HEK293 (cell line): ENCODE measurements around the gene SOX5.

Experiments
- CTCF ChIA-PET: fragments of 350-600 bp; formaldehyde crosslinking; extraction: SDS; loops from one replicate; lab custom pipeline; 2021; ENCODE audit warnings: antibody characterized with exemption; lab: Yijun Ruan, JAX
- POLR2A ChIA-PET: fragments of 300-600 bp; formaldehyde crosslinking; extraction: SDS; loops from one replicate; lab custom pipeline; 2020; ENCODE audit warnings: antibody characterized with exemption, inconsistent platforms; lab: Yijun Ruan, JAX
- H3K27ac ChIP-seq: fragments of 200-500 bp; sonication (Bioruptor generic); 2 replicates; pipeline ENCODE4 v1.5.1; 2014; ENCODE audit warnings: low read depth, low read length, control low read depth, inconsistent platforms; ENCODE audit errors: extremely low read depth
- H3K36me3 ChIP-seq, 2 experiments: fragments of 200-500 bp in 1 of 2; sonication (Bioruptor generic) in 1 of 2; 1 replicate in 1 of 2; 2 replicates in 1 of 2; pipeline ENCODE4 v1.5.1; 2014 to 2017; ENCODE audit warnings: inconsistent platforms in 2 of 2, low read length in 2 of 2; ENCODE audit not compliant: control insufficient read depth in 2 of 2, insufficient read depth in 1 of 2
- H3K4me1 ChIP-seq: fragments of 200-500 bp; sonication (Bioruptor generic); 2 replicates; pipeline ENCODE4 v1.5.1; 2014; ENCODE audit warnings: mild to moderate bottlenecking, low read length, inconsistent platforms; ENCODE audit not compliant: control insufficient read depth, insufficient read depth
- H3K4me3 ChIP-seq: 2 replicates; pipeline ENCODE4 v1.5.1; 2011; ENCODE audit warnings: low read depth, mild to moderate bottlenecking, control low read depth, low read length, moderate library complexity
- H3K9me3 ChIP-seq: fragments of 200-500 bp; sonication (Bioruptor generic); 2 replicates; pipeline ENCODE4 v1.5.1; 2014; ENCODE audit warnings: low read depth, low read length, inconsistent platforms; ENCODE audit not compliant: control insufficient read depth, insufficient read depth
- BCL11A ChIP-seq: fragments of 450-650 bp; formaldehyde crosslinking; IDR thresholded peaks from 2 replicates; pipeline ENCODE4 v1.5.1; 2016; ENCODE audit warnings: low read depth, missing biosample characterization, missing genetic modification characterization
- GLIS2 ChIP-seq: fragments of 450-650 bp; formaldehyde crosslinking; IDR thresholded peaks from 2 replicates; pipeline ENCODE4 v1.5.1; 2016; ENCODE audit warnings: missing biosample characterization, missing genetic modification characterization
- KLF16 ChIP-seq: fragments of 450-650 bp; formaldehyde crosslinking; IDR thresholded peaks from 2 replicates; pipeline ENCODE4 v1.5.1; 2017; ENCODE audit warnings: missing biosample characterization, missing genetic modification characterization
- KLF7 ChIP-seq: fragments of 450-650 bp; formaldehyde crosslinking; IDR thresholded peaks from 2 replicates; pipeline ENCODE4 v1.5.1; 2016; ENCODE audit warnings: missing biosample characterization, missing genetic modification characterization, borderline replicate concordance
- OSR2 ChIP-seq: fragments of 450-650 bp; formaldehyde crosslinking; IDR thresholded peaks from 2 replicates; pipeline ENCODE4 v1.5.1; 2016; ENCODE audit warnings: missing biosample characterization, missing genetic modification characterization
- PRDM1 ChIP-seq: fragments of 450-650 bp; formaldehyde crosslinking; IDR thresholded peaks from 2 replicates; pipeline ENCODE4; 2016; ENCODE audit warnings: missing biosample characterization, missing genetic modification characterization
- PRDM10 ChIP-seq: fragments of 450-650 bp; formaldehyde crosslinking; IDR thresholded peaks from 2 replicates; pipeline ENCODE4 v1.5.1; 2016; ENCODE audit warnings: missing biosample characterization, missing genetic modification characterization
- ZNF211 ChIP-seq: fragments of 450-650 bp; formaldehyde crosslinking; IDR thresholded peaks from 2 replicates; pipeline ENCODE4 v1.5.1; 2016; ENCODE audit warnings: low read depth, missing biosample characterization, missing genetic modification characterization
- ZNF223 ChIP-seq: fragments of 450-650 bp; formaldehyde crosslinking; IDR thresholded peaks from 2 replicates; pipeline ENCODE4 v1.5.1; 2016; ENCODE audit warnings: missing biosample characterization, missing genetic modification characterization
- ZNF280C ChIP-seq: fragments of 450-650 bp; formaldehyde crosslinking; IDR thresholded peaks from 2 replicates; pipeline ENCODE4 v1.5.1; 2016; ENCODE audit warnings: missing biosample characterization, missing genetic modification characterization
- ZNF324 ChIP-seq: fragments of 450-650 bp; formaldehyde crosslinking; IDR thresholded peaks from 2 replicates; pipeline ENCODE4 v1.5.1; 2016; ENCODE audit warnings: missing biosample characterization, missing genetic modification characterization
- ZNF335 ChIP-seq: fragments of 450-650 bp; formaldehyde crosslinking; conservative IDR thresholded peaks from 2 replicates; pipeline ENCODE4 v1.5.1; 2016; ENCODE audit warnings: missing biosample characterization, missing genetic modification characterization
- ZNF398 ChIP-seq: fragments of 450-650 bp; formaldehyde crosslinking; IDR thresholded peaks from 2 replicates; pipeline ENCODE4 v1.5.1; 2017; ENCODE audit warnings: missing biosample characterization, missing genetic modification characterization
- ZNF404 ChIP-seq: fragments of 450-650 bp; formaldehyde crosslinking; IDR thresholded peaks from 2 replicates; pipeline ENCODE4 v1.5.1; 2017; ENCODE audit warnings: missing biosample characterization, missing genetic modification characterization
- ZNF426 ChIP-seq: fragments of 450-650 bp; formaldehyde crosslinking; IDR thresholded peaks from 2 replicates; pipeline ENCODE4 v1.5.1; 2017; ENCODE audit warnings: missing biosample characterization, missing genetic modification characterization, mild to moderate bottlenecking, inconsistent platforms, moderate library complexity
- ZNF518A ChIP-seq: fragments of 450-650 bp; formaldehyde crosslinking; conservative IDR thresholded peaks from 2 replicates; pipeline ENCODE4 v1.5.1; 2016; ENCODE audit warnings: low read depth, missing biosample characterization, missing genetic modification characterization
- ZNF521 ChIP-seq: fragments of 450-650 bp; formaldehyde crosslinking; IDR thresholded peaks from 2 replicates; pipeline ENCODE4 v1.5.1; 2017; ENCODE audit warnings: missing biosample characterization, mild to moderate bottlenecking, missing genetic modification characterization
- ZNF548 ChIP-seq: fragments of 450-650 bp; formaldehyde crosslinking; IDR thresholded peaks from 2 replicates; pipeline ENCODE4 v1.5.1; 2016; ENCODE audit warnings: missing biosample characterization, missing genetic modification characterization
- ZNF600 ChIP-seq: fragments of 450-650 bp; formaldehyde crosslinking; IDR thresholded peaks from 2 replicates; pipeline ENCODE4 v1.5.1; 2016; ENCODE audit warnings: missing biosample characterization, missing genetic modification characterization
- ZNF639 ChIP-seq: fragments of 450-650 bp; formaldehyde crosslinking; IDR thresholded peaks from 2 replicates; pipeline ENCODE4 v1.5.1; 2016; ENCODE audit warnings: missing biosample characterization, missing genetic modification characterization
- ZNF664 ChIP-seq: fragments of 450-650 bp; formaldehyde crosslinking; IDR thresholded peaks from 2 replicates; pipeline ENCODE4 v1.5.1; 2016; ENCODE audit warnings: missing biosample characterization, missing genetic modification characterization
- ZNF843 ChIP-seq: fragments of 450-650 bp; formaldehyde crosslinking; IDR thresholded peaks from 2 replicates; pipeline ENCODE4 v1.5.1; 2016; ENCODE audit warnings: missing biosample characterization, missing genetic modification characterization

The SOX5 gene

GRCh38 chr12:23621900-23622299 is 327.6 kb downstream of the SOX5 start:
- POLR2A ChIA-PET: no interaction called here
- CTCF ChIA-PET: no interaction called here
- TF ChIP-seq KLF7 (tag by site-specific recombination) (no peak), PRDM1 (tag by site-specific recombination) (no peak), ZNF518A (tag by site-specific recombination) (no peak), ZNF600 (tag by site-specific recombination) (no peak), ZNF404 (tag by site-specific recombination) (no peak), ZNF223 (tag by site-specific recombination) (no peak), ZNF843 (tag by site-specific recombination) (no peak), ZNF211 (tag by site-specific recombination) (no peak), ZNF426 (tag by site-specific recombination) (no peak), ZNF280C (tag by site-specific recombination) (no peak), OSR2 (tag by site-specific recombination) (no peak), KLF16 (tag by site-specific recombination) (no peak), ZNF335 (tag by site-specific recombination) (no peak), ZNF639 (tag by site-specific recombination) (no peak)

GRCh38 chr12:23618718-23619117 is 330.8 kb downstream of the SOX5 start:
- H3K36me3 ChIP-seq: no peaks in the 10 kb centered on the region
- no peaks in the 10 kb centered on the region for H3K4me1 ChIP-seq
- ChIA-PET POLR2A (no interaction called here), CTCF (no interaction called here)
- H3K4me3 ChIP-seq: no peak overlapping the region
- no peaks in the 10 kb centered on the region for H3K9me3 ChIP-seq
- H3K27ac ChIP-seq: no peak overlapping the region
- TF ChIP-seq PRDM1 (tag by site-specific recombination) (no peak), ZNF324 (tag by site-specific recombination) (no peak), PRDM10 (tag by site-specific recombination) (no peak), GLIS2 (tag by site-specific recombination) (no peak), ZNF664 (tag by site-specific recombination) (no peak), ZNF398 (tag by site-specific recombination) (no peak), ZNF548 (no peak), BCL11A (tag by site-specific recombination) (no peak), ZNF223 (tag by site-specific recombination) (no peak), ZNF521 (tag by site-specific recombination) (no peak)

More at GRCh38 chr12:23621900-23622299, 327.6 kb downstream of the SOX5 start:
- Histone ChIP-seq H3K9me3 (no peaks in the 10 kb centered on the region), H3K36me3 (no peaks in the 10 kb centered on the region), H3K27ac (no peak overlapping the region), H3K4me1 (no peaks in the 10 kb centered on the region), H3K4me3 (no peak overlapping the region)
